Endothelial cell of umbilical vein (primary cell): ENCODE measurements around the gene MVB12B. TPM values are rescaled to one million over a fixed set of nuclear protein-coding genes. Genes with fewer than 3 reads are reported as not detected.

Source experiments
- BruUV-seq: library from RNA; stranded (reverse); fragments of 400-500 nt; replicated peaks from 2 replicates; lab custom pipeline; 2021; lab: Mats Ljungman, UMichigan
- CTCF ChIA-PET: fragments of 300-600, 350-600 bp; sonication (Branson Sonifier 250); formaldehyde crosslinking; loops from one replicate; lab custom pipeline; 2021; ENCODE audit warnings: antibody characterized with exemption, inconsistent platforms; lab: Charles Lee
- POLR2A ChIA-PET: fragments of 300-600, 350-600 bp; sonication (Branson Sonifier 250); formaldehyde crosslinking; loops from one replicate; lab custom pipeline; 2021; ENCODE audit warnings: antibody characterized with exemption, inconsistent platforms; lab: Charles Lee
- DNase-seq: peaks from one replicate; pipeline ENCODE4 v3.0.0-alpha.2; 2011; ENCODE audit warnings: low read depth, low spot score
- FAIRE-seq: peaks from 2 replicates; lab custom pipeline; 2011; peaks lifted over from hg19 to GRCh38; lab: Jason Lieb, UNC
- H2AFZ ChIP-seq: 2 replicates; pipeline ENCODE4 v1.6.0; 2012; ENCODE audit warnings: low read depth, low read length, control low read depth, inconsistent platforms
- H3K27ac ChIP-seq: 2 replicates; pipeline ENCODE4 v1.5.1; 2011; ENCODE audit warnings: low read depth, mild to moderate bottlenecking, control low read depth, low read length, moderate library complexity; ENCODE audit not compliant: insufficient read depth
- H3K27me3 ChIP-seq, 2 experiments: 2 replicates each; pipeline versions ENCODE4 v1.6.0 to v1.6.1; 2011; ENCODE audit warnings: low read length in 2 of 2, mixed read lengths in 1 of 2; ENCODE audit not compliant: control insufficient read depth in 2 of 2, insufficient read depth in 2 of 2
- H3K36me3 ChIP-seq, 2 experiments: 2 replicates in 1 of 2; 3 replicates in 1 of 2; pipeline ENCODE4 v1.5.1; 2011; ENCODE audit warnings: low read length in 2 of 2, mild to moderate bottlenecking in 1 of 2, moderate library complexity in 1 of 2; ENCODE audit not compliant: control insufficient read depth in 2 of 2, insufficient read depth in 2 of 2; ENCODE audit errors: extremely low read depth in 1 of 2
- H3K4me1 ChIP-seq: 3 replicates; pipeline ENCODE4 v1.5.1; 2011; ENCODE audit warnings: mild to moderate bottlenecking, low read length; ENCODE audit not compliant: control insufficient read depth, insufficient read depth; ENCODE audit errors: extremely low read depth
- H3K4me2 ChIP-seq: 2 replicates; pipeline ENCODE4 v1.6.1; 2011; ENCODE audit warnings: low read length, control low read depth, mixed read lengths; ENCODE audit not compliant: insufficient read depth
- H3K4me3 ChIP-seq, 3 experiments: fragments of 200-600 bp in 1 of 3; sonication (generic), shearing (Covaris generic) in 1 of 3; replicated peaks in 1 of 3; 2 replicates each; pipeline ENCODE4 v1.5.1; 2011 to 2016; ENCODE audit warnings: control low read depth in 3 of 3, low read length in 3 of 3, mild to moderate bottlenecking in 2 of 3, inconsistent platforms in 1 of 3, low read depth in 1 of 3, moderate library complexity in 1 of 3; ENCODE audit not compliant: insufficient read depth in 1 of 3
- H3K79me2 ChIP-seq: 2 replicates; pipeline ENCODE4 v1.6.0; 2012; ENCODE audit warnings: low read length, inconsistent platforms; ENCODE audit not compliant: control insufficient read depth, insufficient read depth
- H3K9ac ChIP-seq: replicated peaks from 2 replicates; pipeline ENCODE3; 2011; ENCODE audit warnings: low read length, control low read depth; ENCODE audit not compliant: insufficient read depth; ENCODE audit errors: extremely low read depth
- H3K9me1 ChIP-seq: replicated peaks from 3 replicates; pipeline ENCODE4 v1.6.0; 2011; ENCODE audit warnings: mild to moderate bottlenecking, low read length; ENCODE audit not compliant: control insufficient read depth, insufficient read depth; ENCODE audit errors: extremely low read depth
- H3K9me3 ChIP-seq: replicated peaks from 2 replicates; pipeline ENCODE4 v1.5.1; 2012; ENCODE audit warnings: low read length, inconsistent platforms; ENCODE audit not compliant: control insufficient read depth, insufficient read depth
- H4K20me1 ChIP-seq: replicated peaks from 2 replicates; pipeline ENCODE3; 2011; ENCODE audit warnings: mild to moderate bottlenecking, low read length; ENCODE audit not compliant: control insufficient read depth, insufficient read depth; ENCODE audit errors: extremely low read depth
- CTCF ChIP-seq, 2 donors: IDR thresholded peaks; 1 replicate in 1 of 2; 2 replicates in 1 of 2; pipeline ENCODE4 v1.5.1; 2011; ENCODE audit warnings: low read length in 2 of 2, mild to moderate bottlenecking in 2 of 2, moderate library complexity in 2 of 2, control low read depth in 1 of 2, inconsistent platforms in 1 of 2, low read depth in 1 of 2; ENCODE audit not compliant: insufficient read depth in 1 of 2; ENCODE audit errors: extremely low read depth in 1 of 2
- GATA2 ChIP-seq: IDR thresholded peaks from 2 replicates; pipeline ENCODE4 v1.7.0; 2011; ENCODE audit warnings: low read depth, mild to moderate bottlenecking, moderate library complexity, mixed read lengths, low read length; ENCODE audit not compliant: insufficient read length, insufficient read depth
- JUN ChIP-seq: IDR thresholded peaks from 2 replicates; pipeline ENCODE4 v1.6.1; 2011; ENCODE audit warnings: borderline replicate concordance, low read depth; ENCODE audit not compliant: insufficient read length, insufficient read depth
- dilution Hi-C: fragments of 300-500 bp; cut with MboI; formaldehyde crosslinking; loops from one replicate; pipeline ENCODE4 v1.15.0; 2019; ENCODE audit warnings: low sequenced_read_pairs; ENCODE audit not compliant: extremely low pct_ligation_motif_present
- intact Hi-C: fragments of 100-400 bp; cut with micrococcal nuclease; formaldehyde crosslinking; loops from one replicate; pipeline ENCODE4 v1.10.0; 2022
- polyA plus RNA-seq, 4 experiments: library from polyadenylated mRNA; depleted of rRNA in 3 of 4; stranded (reverse) in 3 of 4; unstranded in 1 of 4; fragments of >200 nt; gene quantifications; 2 replicates each; pipeline versions ENCODE4 v1.2.1 to v1.2.3, GENCODE V29; 2011 to 2012; ENCODE audit warnings: missing spikeins in 1 of 4
- total RNA-seq: library from RNA; stranded (reverse); gene quantifications from 2 replicates; pipeline ENCODE4 v1.2.3, GENCODE V29; 2021

The MVB12B gene
- total and polyA plus RNA-seq, 2 donors (not counting 3 experiments of a cell fraction or from before 2014, with no cell fraction given): 6.6 to 17.3 TPM

GRCh38 chr9:126513159-126514036 is 186.8 kb downstream of the MVB12B start:
- TF ChIP-seq GATA2 (no peak), JUN (no peak), CTCF (IDR thresholded peaks at IDR 0.05; ENCODE audit: extremely low read depth in 1 of 2, insufficient read depth in 1 of 2, low read depth in 1 of 2, low read length in 2 of 2) (no peak)
- intact Hi-C loops: loop anchor here (1.0 kb wide), 1 partner anchor 45 kb away; no protein-coding TSS in a partner anchor
- H4K20me1 ChIP-seq: no peaks in the 10 kb centered on the region
- no peak overlapping the region for H3K27ac ChIP-seq
- dilution Hi-C loops: no loop called here
- peaks cover 11 to 19% of the 10 kb centered on the region in 2 experiments for H3K27me3 ChIP-seq
- H3K4me1 ChIP-seq: peaks cover 5% of the 10 kb centered on the region
- no TSS peak for BruUV-seq
- CTCF ChIA-PET: interaction anchor here (1.0 to 6.3 kb wide), 4 partner anchors 13 to 45 kb away, joined by 3 to 26 read pairs (median 4); no protein-coding TSS in a partner anchor
- FAIRE-seq (no peak), DNase-seq (no peak)
- H2AFZ ChIP-seq: no peak overlapping the region
- no peak overlapping the region for H3K9ac ChIP-seq
- H3K9me3 ChIP-seq: no peaks in the 10 kb centered on the region
- POLR2A ChIA-PET: no interaction called here
- H3K9me1 ChIP-seq: no peaks in the 10 kb centered on the region
- no peaks in the 10 kb centered on the region for H3K36me3 ChIP-seq
- H3K4me3 ChIP-seq: no peak overlapping the region
- no peak overlapping the region for H3K4me2 ChIP-seq
- H3K79me2 ChIP-seq: no peaks in the 10 kb centered on the region
